GM19099 (cell line): ENCODE measurements around the gene SOX15.

ENCODE experiments used
- POLR2A ChIP-seq: IDR thresholded peaks from 3 replicates; pipeline ENCODE4 v1.6.1; 2011; ENCODE audit warnings: low read depth; ENCODE audit not compliant: insufficient read length; ENCODE audit errors: extremely low read depth

SOX15 gene

GRCh38 chr17:7613769-7614424 is 24.0 kb upstream of the SOX15 start:
- no peak for TF ChIP-seq POLR2A

GRCh38 chr17:7612294-7612640 is 22.4 kb upstream of the SOX15 start:
- no peak for TF ChIP-seq POLR2A

- no peak for TF ChIP-seq POLR2A
Observed at GRCh38 chr17:7611635-7612293, 21.9 kb upstream of the SOX15 start.

- TF ChIP-seq POLR2A: no peak
Observed at GRCh38 chr17:7610641-7611040, 20.7 kb upstream of the SOX15 start.

GRCh38 chr17:7606280-7606679 is 16.4 kb upstream of the SOX15 start:
- TF ChIP-seq POLR2A: no peak

- TF ChIP-seq POLR2A: no peak
Observed at GRCh38 chr17:7593296-7593695, 3.4 kb upstream of the SOX15 start.

GRCh38 chr17:7592422-7593021 is 2.6 kb upstream of the SOX15 start:
- no peak for TF ChIP-seq POLR2A

GRCh38 chr17:7591596-7591995 is 1.7 kb upstream of the SOX15 start:
- no peak for TF ChIP-seq POLR2A

GRCh38 chr17:7590743-7591142 is 849 bp upstream of the SOX15 start:
- TF ChIP-seq POLR2A: no peak

- peak; percentile 12 for TF ChIP-seq POLR2A
Observed at GRCh38 chr17:7589204-7589868, 558 bp downstream of the SOX15 start.

- TF ChIP-seq POLR2A: no peak
Observed at GRCh38 chr17:7588553-7589203, 1.2 kb downstream of the SOX15 start.

GRCh38 chr17:7587420-7588151 is 2.3 kb downstream of the SOX15 start:
- TF ChIP-seq POLR2A: no peak

GRCh38 chr17:7586673-7587419 is 3.0 kb downstream of the SOX15 start:
- TF ChIP-seq POLR2A: no peak
